HS-27A (cell line): ENCODE data around the gene TBXAS1.

ENCODE experiments used
- DNase-seq: peaks from one replicate; pipeline ENCODE4 v3.0.0-alpha.2; 2012; ENCODE audit warnings: low read depth, missing footprints

TBXAS1 gene

GRCh38 chr7:139982927-139983920 is 154.2 kb downstream of the TBXAS1 start:
- DNase-seq: no peak

GRCh38 chr7:139984642-139985539 is 155.8 kb downstream of the TBXAS1 start:
- no peak for DNase-seq

- no peak for DNase-seq
These were observed 156.7 kb downstream of the TBXAS1 start for GRCh38 chr7:139985811-139986210.

GRCh38 chr7:139987691-139988516 is 158.8 kb downstream of the TBXAS1 start:
- no peak for DNase-seq

GRCh38 chr7:139989366-139990141 is 160.5 kb downstream of the TBXAS1 start:
- DNase-seq: no peak

GRCh38 chr7:139990142-139990535 is 161.1 kb downstream of the TBXAS1 start:
- no peak for DNase-seq

GRCh38 chr7:139990571-139991268 is 161.7 kb downstream of the TBXAS1 start:
- no peak for DNase-seq

GRCh38 chr7:139991269-139991666 is 162.2 kb downstream of the TBXAS1 start:
- DNase-seq: no peak

GRCh38 chr7:139991911-139992310 is 162.8 kb downstream of the TBXAS1 start:
- no peak for DNase-seq

GRCh38 chr7:139992353-139993044 is 163.4 kb downstream of the TBXAS1 start:
- no peak for DNase-seq

- DNase-seq: no peak
These were observed 164.1 kb downstream of the TBXAS1 start for GRCh38 chr7:139993169-139993568.

GRCh38 chr7:139993592-139993991 is 164.5 kb downstream of the TBXAS1 start:
- DNase-seq: no peak

- DNase-seq: no peak
These were observed 165.3 kb downstream of the TBXAS1 start for GRCh38 chr7:139994356-139994755.

GRCh38 chr7:139995017-139995915 is 166.2 kb downstream of the TBXAS1 start:
- no peak for DNase-seq

GRCh38 chr7:139998572-139998971 is 169.5 kb downstream of the TBXAS1 start:
- no peak for DNase-seq

GRCh38 chr7:139999516-139999915 is 170.5 kb downstream of the TBXAS1 start:
- no peak for DNase-seq

GRCh38 chr7:140000666-140001268 is 171.7 kb downstream of the TBXAS1 start:
- no peak for DNase-seq

- DNase-seq: peak; percentile 12
These were observed 174.9 kb downstream of the TBXAS1 start for GRCh38 chr7:140003913-140004382.
